Measurements from ENCODE around the gene OLFML1. TPM values are rescaled to one million over a fixed set of nuclear protein-coding genes. Genes with fewer than 3 reads are reported as not detected.

OLFML1 gene
- polyA plus RNA-seq, 5 donors = 42.6 to 65.5 (median 51.5) TPM

DNA sequence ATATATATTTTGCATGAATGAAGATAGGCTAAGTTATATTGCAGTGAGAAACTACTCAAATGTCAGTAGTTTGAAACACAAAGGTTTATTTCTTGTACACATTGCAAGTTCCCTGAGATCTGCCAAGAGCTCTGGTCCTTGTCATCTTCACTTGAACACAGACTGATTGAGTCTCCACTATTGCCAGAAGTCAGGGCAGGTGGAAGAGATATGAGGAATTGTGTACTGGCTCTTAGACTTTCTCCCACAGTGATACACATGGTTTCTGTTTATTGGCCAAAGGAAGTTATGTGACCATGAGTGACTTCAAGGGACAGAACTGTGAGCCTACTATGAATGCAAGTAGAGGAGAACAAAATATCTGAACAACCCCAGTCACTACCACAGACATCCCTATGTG is 72.7 kb downstream of the OLFML1 start:
- no peak for DNase-seq

DNA sequence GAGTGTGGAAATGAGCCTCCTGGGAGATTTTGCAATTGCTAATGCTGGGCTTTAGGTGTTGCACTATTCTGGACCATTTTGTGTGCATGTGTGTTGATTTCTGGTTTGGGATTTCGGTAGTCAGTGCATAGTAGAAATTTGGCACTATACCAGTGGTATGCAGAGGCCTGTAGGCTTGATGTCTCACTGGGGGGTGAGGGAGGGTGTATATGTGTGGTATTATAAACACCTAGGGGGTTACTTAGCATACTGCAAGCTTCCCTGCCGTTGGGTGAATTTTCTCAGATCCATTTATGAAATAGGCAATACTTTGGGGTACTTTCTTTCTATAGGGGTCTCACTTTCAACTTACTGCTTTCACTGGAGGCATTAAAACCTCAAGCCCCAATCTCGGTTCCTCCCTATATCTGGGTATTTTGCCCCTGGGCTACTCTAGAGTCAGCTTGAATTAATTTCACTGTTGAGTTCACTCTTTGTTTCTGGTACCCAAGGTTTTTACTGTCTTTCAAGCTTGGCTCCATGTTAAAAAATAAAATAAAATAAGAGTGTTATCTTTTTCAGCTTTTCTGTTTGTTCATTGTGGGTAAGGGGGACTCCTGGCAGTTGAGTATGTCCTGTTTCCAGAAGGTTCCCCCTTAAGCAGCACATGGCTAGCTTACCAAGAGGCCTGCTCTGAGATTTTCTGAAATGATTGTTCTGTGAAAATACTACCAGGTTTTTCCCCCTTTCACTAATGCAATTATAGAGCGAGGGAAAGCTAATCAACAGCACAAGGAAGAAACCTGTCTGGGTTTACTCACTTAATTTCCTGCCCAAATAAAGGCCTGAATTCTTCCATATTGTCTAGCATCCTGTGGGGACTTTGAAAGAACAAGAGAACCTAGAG is 74.3 kb downstream of the OLFML1 start:
- DNase-seq = no peak

Other genes with a start within 250 kb of the OLFML1 start
- gene SYT9, start 233.6 kb upstream of the OLFML1 start, polyA plus RNA-seq (ENCODE audit: insufficient read depth in 1 of 5, insufficient read length in 5 of 5, low replicate concordance in 1 of 5) = under 1 TPM; 0.12 to 0.16 (median 0.14) TPM
- 10 to 100 TPM; 25.9 to 49.3 (median 38.1) TPM for gene PPFIBP2, start 28.5 kb downstream of the OLFML1 start, polyA plus RNA-seq (ENCODE audit: insufficient read depth in 1 of 5, insufficient read length in 5 of 5, low replicate concordance in 1 of 5)
- gene CYB5R2, start 188.0 kb downstream of the OLFML1 start, polyA plus RNA-seq (ENCODE audit: insufficient read depth in 1 of 5, insufficient read length in 5 of 5, low replicate concordance in 1 of 5) = 10 to 100 TPM; 16.1 to 27.0 (median 18.1) TPM
- gene OVCH2, start 221.0 kb downstream of the OLFML1 start, polyA plus RNA-seq (ENCODE audit: insufficient read depth in 1 of 5, insufficient read length in 5 of 5, low replicate concordance in 1 of 5) = 1 to 10 TPM; 3.0 to 8.8 (median 5.3) TPM